ENCODE results near the gene BRAT1. TPM values are rescaled to one million over a fixed set of nuclear protein-coding genes. Genes with fewer than 3 reads are reported as not detected.
A peak's percentile ranks its signal among the peaks of the same experiment; 100 is the strongest.

BRAT1 gene
- total and polyA plus RNA-seq, 5 donors = 15.4 to 19.0 (median 16.5) TPM

DNA sequence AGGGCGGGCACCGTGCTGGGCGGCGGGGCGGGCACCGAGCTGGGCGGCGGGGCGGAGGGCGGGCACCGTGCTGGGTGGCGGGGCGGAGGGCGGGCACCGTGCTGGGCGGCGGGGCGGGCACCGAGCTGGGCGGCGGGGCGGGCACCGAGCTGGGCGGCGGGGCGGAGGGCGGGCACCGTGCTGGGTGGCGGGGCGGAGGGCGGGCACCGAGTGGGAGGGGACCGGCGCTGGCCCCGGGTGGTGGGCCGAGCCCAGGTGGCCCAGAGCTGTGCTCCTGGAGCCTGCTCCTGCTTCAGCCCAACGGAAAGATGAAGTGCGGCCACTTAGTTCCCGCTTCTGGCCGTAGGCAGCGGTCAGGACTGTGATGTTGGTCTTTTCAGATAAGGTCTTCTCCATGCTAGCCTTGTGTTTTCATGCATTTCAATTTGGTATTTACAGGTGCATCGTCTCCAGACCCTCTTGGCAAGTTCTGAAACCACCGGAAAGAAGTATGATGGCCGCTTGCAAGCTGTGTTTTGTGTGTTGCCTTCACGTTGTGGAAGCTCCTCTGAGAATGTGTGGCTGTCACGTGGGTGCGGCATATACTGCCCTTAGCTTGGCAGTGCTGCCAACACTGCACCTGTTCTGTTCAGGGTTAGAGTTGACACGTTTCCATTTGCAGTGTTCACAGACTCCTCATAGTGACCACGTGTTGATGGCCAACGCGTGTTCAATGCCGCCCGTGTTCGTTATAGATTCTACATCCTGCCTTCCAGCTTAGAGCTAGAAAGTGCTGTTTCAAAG is 28.7 kb upstream of the BRAT1 start:
- Histone ChIP-seq H3K9me3 (ENCODE audit: control insufficient read depth, low read length) (no peaks in the 10 kb centered on the region), H3K27ac (ENCODE audit: low read length) (no peak overlapping the region), H3K27me3 (ENCODE audit: control insufficient read depth, insufficient read depth) (no peaks in the 10 kb centered on the region), H3K4me3 (ENCODE audit: low read length) (no peak overlapping the region), H3K4me1 (ENCODE audit: control insufficient read depth, insufficient read depth, low read length) (no peaks in the 10 kb centered on the region)
- DNase-seq = no peak
- 95% methylated on average over 44 of the region's 54 CpGs for WGBS
- intact Hi-C loops (cut with DNase I) = no loop called here
- ATAC-seq = no peak

DNA sequence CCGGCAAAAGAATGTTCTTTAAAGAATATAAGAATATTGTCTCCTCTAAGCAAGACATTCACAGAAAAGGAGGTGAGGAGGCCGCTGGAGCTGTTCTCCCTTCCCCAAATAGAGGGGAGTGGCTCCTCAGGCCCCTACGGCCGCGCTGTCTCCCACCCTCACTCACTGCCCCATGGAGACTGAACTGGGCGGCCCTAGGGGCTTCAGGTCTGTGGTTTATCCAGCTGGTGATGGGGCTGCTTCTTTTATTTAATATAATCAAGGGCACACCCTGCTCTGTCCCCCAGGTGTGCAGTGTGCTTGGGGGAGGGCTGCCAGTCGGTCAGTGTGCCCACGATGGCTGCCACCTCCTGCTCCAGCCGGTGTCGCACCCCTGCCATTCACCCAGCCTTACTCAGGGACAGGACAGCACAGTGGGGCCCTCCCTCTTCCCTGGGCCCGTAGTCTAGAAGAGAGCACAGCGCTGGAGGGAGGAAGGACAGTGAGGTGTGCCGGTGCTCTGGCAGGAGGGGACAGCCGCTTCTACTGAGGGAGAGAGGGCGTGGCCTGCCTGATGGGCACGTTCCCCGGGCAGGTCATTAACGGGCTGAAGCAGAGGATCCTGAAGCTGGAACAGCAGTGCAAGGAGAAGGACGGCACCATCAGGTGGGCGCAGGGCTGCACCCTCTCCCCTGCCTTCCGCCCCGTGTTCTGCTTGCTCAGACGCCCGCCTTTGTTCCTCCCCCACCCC is 26.8 kb upstream of the BRAT1 start:
- no peaks in the 10 kb centered on the region for H3K4me1 ChIP-seq (ENCODE audit: control insufficient read depth, insufficient read depth, low read length)
- WGBS = 84% methylated on average over 24 of the region's 24 CpGs
- ATAC-seq = peak; percentile 27 to 39
- DNase-seq = no peak
- no peaks in the 10 kb centered on the region for H3K27me3 ChIP-seq (ENCODE audit: control insufficient read depth, insufficient read depth)
- H3K9me3 ChIP-seq (ENCODE audit: control insufficient read depth, low read length) = no peaks in the 10 kb centered on the region
- H3K4me3 ChIP-seq (ENCODE audit: low read length) = no peak overlapping the region
- H3K27ac ChIP-seq (ENCODE audit: low read length) = no peak overlapping the region
- intact Hi-C loops (cut with DNase I) = no loop called here

DNA sequence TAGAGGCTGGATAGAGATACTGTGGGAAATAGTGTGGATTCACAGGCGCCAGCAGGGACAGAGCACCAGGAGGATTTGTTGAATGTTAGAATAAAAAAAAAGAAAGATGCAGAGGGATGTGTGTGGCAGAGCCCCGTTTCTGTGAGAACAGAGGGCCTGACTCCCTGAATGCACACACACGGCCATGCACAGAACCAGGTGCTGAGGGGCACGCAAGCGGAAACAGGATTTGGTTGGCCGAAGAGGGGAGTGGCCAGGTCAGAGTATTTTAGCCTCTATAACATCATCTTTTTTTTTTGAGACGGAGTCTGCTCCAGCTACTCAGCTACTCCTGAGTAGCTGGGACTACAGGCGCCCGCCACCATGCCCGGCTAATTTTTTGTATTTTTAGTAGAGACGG is 25.3 kb upstream of the BRAT1 start:
- no peaks in the 10 kb centered on the region for H3K4me1 ChIP-seq (ENCODE audit: control insufficient read depth, insufficient read depth, low read length)
- H3K9me3 ChIP-seq (ENCODE audit: control insufficient read depth, low read length) = no peaks in the 10 kb centered on the region
- H3K27ac ChIP-seq (ENCODE audit: low read length) = no peak overlapping the region
- intact Hi-C loops (cut with DNase I) = no loop called here
- ATAC-seq (no peak), DNase-seq (no peak)
- H3K4me3 ChIP-seq (ENCODE audit: low read length) = no peak overlapping the region
- no peaks in the 10 kb centered on the region for H3K27me3 ChIP-seq (ENCODE audit: control insufficient read depth, insufficient read depth)
- WGBS = 94% methylated on average over 11 of the region's 11 CpGs

DNA sequence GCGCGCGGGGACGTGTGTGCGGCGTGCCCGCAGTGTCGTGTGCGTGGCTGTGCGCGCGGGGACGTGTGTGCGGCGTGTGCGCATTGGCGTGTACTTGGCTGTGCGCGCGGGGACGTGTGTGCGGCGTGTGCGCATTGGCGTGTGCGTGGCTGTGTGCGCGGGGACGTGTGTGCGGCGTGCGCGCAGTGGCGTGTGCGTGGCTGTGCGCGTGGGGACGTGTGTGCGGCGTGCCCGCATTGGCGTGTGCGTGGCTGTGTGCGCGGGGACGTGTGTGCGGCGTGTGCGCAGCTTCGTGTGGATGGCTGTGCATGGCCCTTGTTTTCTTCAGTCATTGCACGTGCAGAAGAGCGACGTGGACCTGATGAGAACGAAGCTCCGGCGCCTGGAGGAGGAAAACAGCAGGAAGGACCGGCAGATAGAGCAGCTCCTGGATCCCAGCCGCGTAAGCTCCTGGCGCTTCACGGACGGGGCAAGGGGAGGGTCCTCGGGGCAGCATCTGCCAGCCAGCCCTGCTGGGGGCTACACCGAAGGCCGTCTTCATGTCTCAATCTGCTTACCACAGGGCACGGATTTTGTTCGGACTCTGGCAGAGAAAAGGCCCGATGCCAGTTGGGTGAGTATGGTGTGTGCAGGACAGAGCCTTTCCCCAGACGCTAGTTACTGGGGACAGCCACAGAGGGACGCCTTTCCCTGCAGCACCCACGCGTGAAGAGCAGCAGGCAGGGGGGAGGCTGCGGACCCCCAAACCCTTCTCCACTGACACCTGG is 22.8 kb upstream of the BRAT1 start:
- Histone ChIP-seq H3K9me3 (ENCODE audit: control insufficient read depth, low read length) (no peaks in the 10 kb centered on the region), H3K4me3 (ENCODE audit: low read length) (no peak overlapping the region), H3K27me3 (ENCODE audit: control insufficient read depth, insufficient read depth) (no peaks in the 10 kb centered on the region), H3K27ac (ENCODE audit: low read length) (no peak overlapping the region), H3K4me1 (ENCODE audit: control insufficient read depth, insufficient read depth, low read length) (no peaks in the 10 kb centered on the region)
- WGBS = 95% methylated on average over 73 of the region's 73 CpGs
- no peak for DNase-seq
- ATAC-seq = no peak
- intact Hi-C loops (cut with DNase I) = no loop called here

DNA sequence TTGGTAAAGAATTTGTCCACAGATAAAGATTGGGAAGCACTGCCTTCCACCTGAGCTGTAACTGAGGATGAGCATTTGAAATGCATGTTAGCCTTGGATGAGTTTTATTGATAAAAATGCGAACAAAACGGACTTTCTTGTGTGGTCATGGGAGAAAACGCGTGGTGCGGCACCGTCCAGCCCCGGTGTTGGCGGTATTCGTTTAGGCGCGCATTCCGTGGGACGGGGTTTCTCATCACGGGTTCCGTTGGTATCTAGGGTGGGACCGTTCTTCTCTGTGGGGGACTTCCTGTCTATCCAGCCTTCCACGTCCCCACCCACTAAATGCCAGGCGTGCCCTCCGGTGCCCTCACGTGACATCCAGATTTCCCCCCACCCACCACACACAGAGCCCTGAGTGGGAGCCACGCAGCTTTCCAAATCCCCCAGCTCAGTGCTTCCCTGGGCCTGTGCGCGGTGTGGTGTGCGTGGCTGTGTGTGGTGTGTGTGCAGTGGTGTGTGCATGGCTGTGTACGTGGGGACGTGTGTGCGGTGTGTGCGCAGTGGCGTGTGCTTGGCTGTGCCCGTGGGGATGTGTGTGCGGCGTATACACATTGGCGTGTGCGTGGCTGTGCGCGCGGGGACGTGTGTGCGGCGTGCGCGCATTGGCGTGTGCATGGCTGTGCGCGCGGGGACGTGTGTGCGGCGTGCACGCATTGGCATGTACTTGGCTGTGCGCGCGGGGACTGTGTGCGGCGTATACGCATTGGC is 21.6 kb upstream of the BRAT1 start:
- 92% methylated on average over 56 of the region's 56 CpGs for WGBS
- ATAC-seq (no peak), DNase-seq (no peak)
- Histone ChIP-seq H3K27me3 (ENCODE audit: control insufficient read depth, insufficient read depth) (no peaks in the 10 kb centered on the region), H3K27ac (ENCODE audit: low read length) (no peak overlapping the region), H3K9me3 (ENCODE audit: control insufficient read depth, low read length) (no peaks in the 10 kb centered on the region), H3K4me1 (ENCODE audit: control insufficient read depth, insufficient read depth, low read length) (no peaks in the 10 kb centered on the region), H3K4me3 (ENCODE audit: low read length) (no peak overlapping the region)
- intact Hi-C loops (cut with DNase I) = no loop called here

DNA sequence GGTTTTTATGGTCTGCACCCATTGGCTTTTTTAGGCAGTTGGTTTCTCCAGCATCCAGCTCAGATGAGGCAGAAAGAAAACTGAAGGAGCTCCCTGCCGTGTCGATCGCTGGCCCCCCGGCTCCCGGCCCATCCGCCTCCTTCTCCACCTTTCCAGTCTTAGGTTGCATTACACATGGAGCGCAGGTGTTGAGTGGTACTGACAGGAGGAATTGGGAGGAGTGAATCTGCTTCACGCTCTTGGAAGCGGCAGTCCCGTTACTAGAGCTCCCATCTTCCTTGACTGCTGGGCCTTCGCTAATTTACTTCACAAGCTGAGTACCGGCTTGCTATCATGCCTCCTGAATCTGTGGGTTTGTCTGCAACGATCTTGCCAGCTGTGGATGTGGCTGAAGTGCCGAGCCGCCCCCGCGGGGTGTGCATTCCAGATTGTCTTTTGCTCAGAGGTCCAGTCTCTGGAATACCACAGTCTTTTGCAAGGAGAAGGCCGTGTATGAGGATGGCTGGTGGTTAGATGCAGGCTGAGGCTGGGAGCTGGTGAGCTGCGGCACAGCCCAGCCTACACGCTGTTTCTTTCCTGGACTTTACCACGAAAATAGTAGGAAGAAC is 20.5 kb upstream of the BRAT1 start:
- no peak overlapping the region for H3K27ac ChIP-seq (ENCODE audit: low read length)
- H3K4me1 ChIP-seq (ENCODE audit: control insufficient read depth, insufficient read depth, low read length) = no peaks in the 10 kb centered on the region
- H3K9me3 ChIP-seq (ENCODE audit: control insufficient read depth, low read length) = no peaks in the 10 kb centered on the region
- intact Hi-C loops (cut with DNase I) = no loop called here
- 85% methylated on average over 21 of the region's 21 CpGs for WGBS
- H3K4me3 ChIP-seq (ENCODE audit: low read length) = no peak overlapping the region
- no peak for ATAC-seq
- no peak for DNase-seq
- no peaks in the 10 kb centered on the region for H3K27me3 ChIP-seq (ENCODE audit: control insufficient read depth, insufficient read depth)

DNA sequence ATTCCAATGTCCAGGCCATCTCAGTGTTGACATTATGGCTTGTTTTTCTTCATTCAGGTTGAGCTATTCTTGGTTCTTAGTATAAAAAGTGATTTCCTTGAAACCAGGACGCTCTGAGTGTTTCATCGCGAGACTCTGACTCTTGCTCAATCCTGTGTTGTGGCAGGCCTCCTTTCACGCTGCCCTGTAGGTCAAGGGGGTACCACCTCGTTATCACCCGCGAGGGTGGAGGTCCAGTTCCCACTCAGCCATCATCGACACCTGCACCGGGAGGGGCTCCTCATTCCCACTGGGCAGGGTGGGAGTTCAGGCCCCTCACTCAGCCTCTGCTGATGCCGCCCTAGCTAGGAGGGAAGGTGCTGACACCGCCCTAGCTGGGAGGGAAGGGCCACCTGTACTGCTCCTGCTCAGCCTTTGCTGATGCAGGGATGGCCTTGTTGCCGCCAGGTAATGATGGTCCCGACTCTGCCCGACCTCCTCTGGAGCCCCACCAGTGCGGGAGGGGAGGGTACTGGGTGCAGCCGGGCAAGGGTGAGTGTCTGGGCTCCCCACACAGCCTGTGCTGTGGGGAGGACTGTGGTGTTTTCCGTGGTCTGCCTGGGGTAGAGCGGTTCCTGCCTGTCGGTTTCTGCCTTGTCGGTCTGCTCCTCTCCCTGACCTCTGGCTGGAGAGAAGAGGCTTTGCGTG is 19.9 kb upstream of the BRAT1 start:
- ATAC-seq (peak; percentile 26 to 49), DNase-seq (no peak)
- Histone ChIP-seq H3K9me3 (ENCODE audit: control insufficient read depth, low read length) (no peaks in the 10 kb centered on the region), H3K27me3 (ENCODE audit: control insufficient read depth, insufficient read depth) (no peaks in the 10 kb centered on the region), H3K4me3 (ENCODE audit: low read length) (no peak overlapping the region), H3K4me1 (ENCODE audit: control insufficient read depth, insufficient read depth, low read length) (no peaks in the 10 kb centered on the region), H3K27ac (ENCODE audit: low read length) (no peak overlapping the region)
- 78% methylated on average over 21 of the region's 21 CpGs for WGBS
- intact Hi-C loops (cut with DNase I) = no loop called here

DNA sequence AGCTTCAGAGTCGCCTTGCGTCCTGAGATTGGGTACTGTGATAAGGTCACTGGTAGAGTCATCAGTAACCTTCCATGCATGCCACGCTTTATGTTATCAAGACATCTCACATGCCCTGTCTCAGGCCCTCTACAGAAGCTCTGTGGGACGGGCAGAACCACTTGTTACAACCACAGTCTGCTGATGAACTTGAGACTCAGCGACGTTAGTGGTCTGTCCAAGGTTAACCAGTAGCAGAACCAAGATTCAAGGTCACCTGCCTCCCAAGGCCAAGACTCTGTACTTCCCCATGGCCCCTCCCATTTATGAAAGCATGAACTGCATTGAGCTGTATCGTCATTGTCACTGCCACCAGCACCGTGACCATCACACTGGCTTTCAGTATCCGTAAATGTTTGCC is 18.4 kb upstream of the BRAT1 start:
- DNase-seq = no peak
- 89% methylated on average over 9 of the region's 9 CpGs for WGBS
- ATAC-seq = no peak

DNA sequence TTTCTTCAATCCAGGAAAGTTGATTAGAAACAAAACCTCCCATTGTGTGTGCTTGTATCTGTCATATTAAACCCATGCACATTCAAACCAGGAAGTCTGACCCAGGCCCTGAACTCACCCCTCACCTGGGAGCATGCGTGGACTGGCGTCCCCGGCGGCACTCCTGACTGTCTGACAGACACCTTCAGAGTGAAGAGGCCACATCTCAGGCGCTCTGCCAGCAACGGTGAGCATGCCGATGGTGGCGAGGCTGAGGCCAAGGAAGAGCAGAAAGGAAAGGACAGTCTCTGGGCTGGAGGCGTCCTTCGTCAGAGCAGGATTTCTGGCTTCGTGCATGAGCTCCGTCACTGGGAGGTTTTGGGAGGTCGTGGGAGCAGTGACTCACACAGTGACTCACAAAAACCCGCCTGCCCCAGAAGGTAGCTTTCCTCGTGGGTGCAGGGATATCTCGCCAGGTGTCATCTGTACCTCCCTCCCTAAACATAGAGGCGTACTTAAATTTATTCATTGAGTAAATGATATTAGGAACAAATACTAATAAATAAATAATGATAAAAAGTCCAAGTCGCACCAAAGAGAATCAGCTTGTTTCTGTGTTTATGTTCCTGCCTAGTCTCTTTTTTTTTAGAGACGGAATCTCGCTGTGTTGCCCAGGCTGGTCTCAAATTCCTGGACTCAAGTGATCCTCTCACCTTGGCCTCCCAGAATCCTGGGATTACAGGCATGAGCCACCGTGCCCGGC is 16.9 kb upstream of the BRAT1 start:
- ATAC-seq = no peak
- DNase-seq = peak in 1 of 3 donors; percentile 56
- Histone ChIP-seq H3K4me3 (ENCODE audit: low read length) (no peak overlapping the region), H3K27me3 (ENCODE audit: control insufficient read depth, insufficient read depth) (no peaks in the 10 kb centered on the region), H3K27ac (ENCODE audit: low read length) (no peak overlapping the region), H3K9me3 (ENCODE audit: control insufficient read depth, low read length) (no peaks in the 10 kb centered on the region), H3K4me1 (ENCODE audit: control insufficient read depth, insufficient read depth, low read length) (no peaks in the 10 kb centered on the region)
- intact Hi-C loops (cut with DNase I) = no loop called here
- 85% methylated on average over 22 of the region's 22 CpGs for WGBS

More for the DNA sequence above, 18.4 kb upstream of the BRAT1 start:
- no peaks in the 10 kb centered on the region for H3K9me3 ChIP-seq (ENCODE audit: control insufficient read depth, low read length)
- H3K4me3 ChIP-seq (ENCODE audit: low read length) = no peak overlapping the region
- intact Hi-C loops (cut with DNase I) = no loop called here
- no peaks in the 10 kb centered on the region for H3K4me1 ChIP-seq (ENCODE audit: control insufficient read depth, insufficient read depth, low read length)
- H3K27ac ChIP-seq (ENCODE audit: low read length) = no peak overlapping the region
- no peaks in the 10 kb centered on the region for H3K27me3 ChIP-seq (ENCODE audit: control insufficient read depth, insufficient read depth)
